Adrenal gland (tissue), 5 donors: Measurements from ENCODE around the gene ADM2.

Experiments
- CTCF ChIP-seq, 6 experiments: fragments of 450-650 bp in 4 of 6; fragments of 200-600 bp in 2 of 6; sonication (generic) in 1 of 6; IDR thresholded peaks; 1 replicate in 5 of 6; 2 replicates in 1 of 6; pipeline versions ENCODE4 v1.5.1 to v1.8.0; 2016 to 2021; ENCODE audit warnings: antibody characterized with exemption in 6 of 6, mild to moderate bottlenecking in 2 of 6, moderate library complexity in 1 of 6
- POLR2A ChIP-seq, 2 donors: fragments of 450-650 bp; IDR thresholded peaks; one replicate each; pipeline ENCODE4 v1.6.1; 2017; ENCODE audit warnings: antibody characterized with exemption in 2 of 2, mild to moderate bottlenecking in 2 of 2, moderate library complexity in 1 of 2
- donor health status: DM: no; HTN: no; CAD: no.

GRCh38 chr22:50531962-50532674 is 50.8 kb downstream of the ADM2 start:
- TF ChIP-seq CTCF (IDR thresholded peaks at IDR 0.05) (no peak), POLR2A (IDR thresholded peaks at IDR 0.05) (peak in 1 of 2 donors; percentile 17)
